A549 (cell line): ENCODE results near the gene F12. TPM values are rescaled to one million over a fixed set of nuclear protein-coding genes. Genes with fewer than 3 reads are reported as not detected.

Experiments
- ATAC-seq, 2 experiments: fragments of 200-7000 bp in 1 of 2; fragments of >200 bp in 1 of 2; cut with Nextera tagmentation in 1 of 2; cut with Tn5 transposase in 1 of 2; 3 replicates each; pipeline versions ENCODE4 v1.8.0 to v1.9.1; 2018 to 2020; ENCODE audit warnings: mild to moderate bottlenecking in 1 of 2, moderate library complexity in 1 of 2
- CTCF ChIA-PET: fragments of 300-600 bp; sonication (Branson Sonifier 250); formaldehyde crosslinking; extraction: SDS; loops from one replicate; lab custom pipeline; 2021; ENCODE audit warnings: antibody characterized with exemption, inconsistent platforms; lab: Yijun Ruan, JAX
- POLR2A ChIA-PET: fragments of 350-600 bp; formaldehyde crosslinking; extraction: SDS; loops from one replicate; lab custom pipeline; 2021; ENCODE audit warnings: antibody characterized with exemption, inconsistent platforms; lab: Yijun Ruan, JAX
- DNase-seq, 2 experiments: peaks; one replicate each; pipeline versions ENCODE4 v3.0.0 to v3.0.0-alpha.2; 2011 to 2016; ENCODE audit warnings: low read depth in 1 of 2, low spot score in 1 of 2
- FAIRE-seq: peaks from 2 replicates; lab custom pipeline; 2011; peaks lifted over from hg19 to GRCh38; lab: Jason Lieb, UNC
- H3K27ac ChIP-seq, 2 experiments: fragments of >200 bp; sonication (Bioruptor Twin); formaldehyde crosslinking; 3 replicates each; pipeline ENCODE4 v1.5.1; 2016 to 2017
- H3K4me1 ChIP-seq: fragments of >200 bp; sonication (Bioruptor Twin); formaldehyde crosslinking; 3 replicates; pipeline ENCODE4 v1.6.1; 2016
- H3K4me2 ChIP-seq: fragments of >200 bp; sonication (Bioruptor Twin); formaldehyde crosslinking; 3 replicates; pipeline ENCODE4 v1.6.1; 2016
- H3K4me3 ChIP-seq: fragments of >200 bp; sonication (Bioruptor Twin); formaldehyde crosslinking; 3 replicates; pipeline ENCODE4 v1.5.1; 2016
- H3K9me3 ChIP-seq: fragments of >200 bp; sonication (Bioruptor Twin); formaldehyde crosslinking; 3 replicates; pipeline ENCODE4 v1.6.1; 2016
- ATOH8 ChIP-seq: fragments of 250-450 bp; sonication (Bioruptor Pico); IDR thresholded peaks from 2 replicates; pipeline ENCODE4 v1.5.0; 2020; ENCODE audit warnings: low read depth, mild to moderate bottlenecking, moderate library complexity
- EP300 ChIP-seq, 2 experiments: fragments of >200 bp; sonication (Bioruptor Twin); formaldehyde crosslinking; IDR thresholded peaks; 2 replicates in 1 of 2; 3 replicates in 1 of 2; pipeline ENCODE4 v1.6.1; 2016 to 2017
- FOSL2 ChIP-seq, 2 experiments: fragments of 450-650 bp in 1 of 2; fragments of >200 bp in 1 of 2; sonication (Bioruptor Twin) in 1 of 2; formaldehyde crosslinking; IDR thresholded peaks; 2 replicates each; pipeline versions ENCODE4 v1.5.0 to v1.6.1; 2016 to 2020; ENCODE audit warnings: mild to moderate bottlenecking in 1 of 2, moderate library complexity in 1 of 2
- FOXS1 ChIP-seq: fragments of 250-450 bp; sonication (Bioruptor Pico); IDR thresholded peaks from 2 replicates; pipeline ENCODE4 v1.5.0; 2020; ENCODE audit warnings: mild to moderate bottlenecking, moderate library complexity
- HMGXB4 ChIP-seq: fragments of 250-450 bp; sonication (Bioruptor Pico); IDR thresholded peaks from 2 replicates; pipeline ENCODE4 v1.5.0; 2021; ENCODE audit warnings: mild to moderate bottlenecking, moderate library complexity, borderline replicate concordance
- JUN ChIP-seq, 2 experiments: fragments of >200 bp; sonication (Bioruptor Twin); formaldehyde crosslinking; IDR thresholded peaks; 2 replicates in 1 of 2; 3 replicates in 1 of 2; pipeline ENCODE4 v1.6.1; 2016 to 2017
- JUNB ChIP-seq: fragments of >200 bp; sonication (Bioruptor Twin); formaldehyde crosslinking; IDR thresholded peaks from 2 replicates; pipeline ENCODE4 v1.6.1; 2016
- NR3C1 ChIP-seq: fragments of >200 bp; sonication (Bioruptor Twin); formaldehyde crosslinking; IDR thresholded peaks from 3 replicates; pipeline ENCODE4 v1.6.1; 2017
- PBX3 ChIP-seq: IDR thresholded peaks from 2 replicates; pipeline ENCODE4 v1.6.1; 2012
- POLR2A ChIP-seq: IDR thresholded peaks from 2 replicates; pipeline ENCODE4 v1.6.1; 2012; ENCODE audit warnings: mild to moderate bottlenecking, low read length
- RAD21 ChIP-seq, 2 experiments: fragments of >200 bp in 1 of 2; sonication (Bioruptor Twin) in 1 of 2; formaldehyde crosslinking in 1 of 2; IDR thresholded peaks in 1 of 2; conservative IDR thresholded peaks in 1 of 2; 2 replicates in 1 of 2; 3 replicates in 1 of 2; pipeline ENCODE4 v1.6.1; 2012 to 2018; ENCODE audit warnings: inconsistent platforms in 1 of 2
- TP53 ChIP-seq: fragments of 250-450 bp; sonication (Bioruptor Pico); IDR thresholded peaks from 2 replicates; pipeline ENCODE4 v1.5.0; 2021; ENCODE audit warnings: mild to moderate bottlenecking, moderate library complexity
- WGBS: methylation state at CpG from one replicate; pipeline ENCODE4 v1.1.6; 2017; ENCODE audit errors: missing lambda C conversion rate; 5-methylcytosine and 5-hydroxymethylcytosine counted together
- polyA plus RNA-seq, 4 experiments: library from polyadenylated mRNA; depleted of rRNA in 3 of 4; stranded (reverse); fragments of >200 nt; fragmentation: RNase III in 1 of 4; extraction: RNeasy Plus Mini Kit Qiagen cat#74134 plus additional on column Dnase treatment in 1 of 4; gene quantifications; 2 replicates in 3 of 4; 3 replicates in 1 of 4; pipeline ENCODE4 v1.2.3, GENCODE V29; 2011 to 2017

Gene F12
- polyA plus RNA-seq, 2 of the 4 experiments (the other 2 are of a cell fraction), result 5.3 to 14.3 TPM

DNA sequence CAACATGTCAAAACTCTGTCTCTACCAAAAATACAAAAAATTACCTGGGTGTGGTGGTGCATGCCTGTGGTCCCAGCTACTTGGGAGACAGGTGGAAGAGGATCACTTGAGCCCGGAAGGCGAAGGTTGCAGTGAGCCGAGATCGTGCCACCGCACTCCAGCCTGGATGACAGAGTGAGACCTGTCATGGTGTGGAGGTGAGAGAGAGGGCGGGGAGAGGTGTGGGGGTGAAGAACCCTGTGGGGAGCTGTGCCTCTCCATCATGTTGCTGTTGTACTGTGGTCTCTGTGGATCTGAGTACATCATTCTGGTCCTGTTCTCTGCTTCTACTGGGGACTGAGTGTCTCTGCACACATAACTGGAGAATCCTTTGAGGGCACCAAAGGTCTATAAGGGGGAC, 36.5 kb downstream of the F12 start (continued):
- TF ChIP-seq ATOH8 (no peak), HMGXB4 (CRISPR knock-in tag) (no peak), FOXS1 (CRISPR knock-in tag) (no peak), EP300 (IDR thresholded peaks at IDR 0.05) (no peak), NR3C1 (no peak)

GRCh38 chr5:177372034-177372896, 37.1 kb downstream of the F12 start:
- Histone ChIP-seq H3K4me3 (no peak overlapping the region), H3K4me1 (peaks cover 17% of the 10 kb centered on the region; the same call in 2 of the 3 replicates), H3K27ac (peak overlapping the region in 1 of 2 experiments; percentile 89; a peak in 2 of 6 replicates), H3K4me2 (peak overlapping the region; percentile 100), H3K9me3 (no peaks in the 10 kb centered on the region)
- ATAC-seq (no peak), FAIRE-seq (no peak), DNase-seq (no peak)
- WGBS, result 78% methylated on average over 10 of the region's 12 CpGs
- TF ChIP-seq FOSL2 (IDR thresholded peaks at IDR 0.05) (no peak), FOSL2 (CRISPR knock-in tag; IDR thresholded peaks at IDR 0.05) (no peak), TP53 (CRISPR knock-in tag) (no peak), NR3C1 (no peak), JUNB (no peak)
- ChIA-PET POLR2A (no interaction called here), CTCF (interaction anchor here (0.6 to 33.9 kb wide), 10 partner anchors 13 to 261 kb away, joined by 3 to 1107 read pairs (median 6); partner anchors contain the start of genes F12, LMAN2, PFN3 and SLC34A1)

DNA sequence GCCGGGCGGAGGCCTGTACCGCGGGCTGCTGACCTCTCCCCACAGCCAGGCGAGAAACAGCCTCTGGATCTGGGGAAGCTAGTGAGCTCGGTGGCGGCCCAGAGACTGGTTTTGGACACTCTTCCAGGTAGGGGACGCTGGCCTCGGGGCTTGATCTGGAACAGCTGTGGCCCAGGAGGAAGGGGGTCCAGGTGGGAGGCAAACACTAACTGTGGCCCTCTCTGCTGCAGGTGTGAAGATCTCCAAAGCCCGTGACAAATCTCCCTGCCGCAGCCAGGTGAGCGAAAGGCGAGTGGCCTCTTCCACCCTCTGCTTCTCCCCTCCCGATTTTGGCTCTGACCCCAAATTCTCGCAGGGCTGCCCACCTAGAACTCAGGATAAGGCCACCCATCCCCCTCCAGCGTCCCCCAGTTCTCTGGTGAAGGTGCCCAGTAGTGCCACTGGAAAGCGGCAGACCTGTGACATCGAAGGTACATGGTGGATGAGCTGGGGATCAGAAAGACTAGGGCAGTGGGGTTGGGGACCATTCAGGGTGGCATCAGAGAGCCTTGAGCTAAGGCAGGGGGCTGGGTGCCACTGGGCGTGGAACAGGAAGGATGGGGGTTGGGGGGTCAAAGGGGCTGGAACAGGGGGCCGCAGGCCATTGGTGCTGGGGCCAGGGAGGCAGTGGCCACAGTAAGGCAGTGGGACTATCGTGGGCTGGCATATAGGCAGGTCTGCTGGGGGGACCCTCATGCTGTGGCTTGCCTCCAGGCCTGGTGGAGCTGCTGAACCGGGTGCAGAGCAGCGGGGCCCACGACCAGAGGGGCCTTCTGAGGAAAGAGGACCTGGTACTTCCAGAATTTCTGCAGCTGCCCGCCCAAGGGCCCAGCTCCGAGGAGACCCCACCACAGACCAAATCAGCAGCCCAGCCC, 38.0 kb downstream of the F12 start:
- Histone ChIP-seq H3K27ac (peak overlapping the region; percentile 69 to 89), H3K9me3 (no peaks in the 10 kb centered on the region)
- POLR2A ChIA-PET, result interaction anchor here (0.6 to 1.5 kb wide), 8 partner anchors 10 to 55 kb away, joined by 4 to 12 read pairs (median 4); partner anchors contain the start of gene LMAN2
- peak; percentile 20; the same call in 1 of the 2 replicates for TF ChIP-seq POLR2A
- TF ChIP-seq JUN (IDR thresholded peaks at IDR 0.05), result 0 out of 5 replicates have a peak, but pooled peaks of 1 of the 2 experiments have one; percentile 24
- 0 out of 5 replicates have a peak, but pooled peaks of 1 of the 2 experiments have one; percentile 33 for TF ChIP-seq RAD21 (conservative IDR thresholded peaks at IDR 0.05 in 1 of 2, IDR thresholded peaks at IDR 0.05 in 1 of 2)
- no peak for TF ChIP-seq PBX3
- TF ChIP-seq, all 56 proteins: peak for 3
- H3K4me3 ChIP-seq, result peak overlapping the region; percentile 48
- no peak for FAIRE-seq
- no peak for ATAC-seq
- H3K4me2 ChIP-seq, result peak overlapping the region; percentile 100
- no peak for DNase-seq
- H3K4me1 ChIP-seq, result peaks cover 17% of the 10 kb centered on the region; the same call in 2 of the 3 replicates
- WGBS, result 52% methylated on average over 18 of the region's 26 CpGs
- CTCF ChIA-PET, result interaction anchor here (0.6 to 33.9 kb wide), 18 partner anchors 11 to 258 kb away, joined by 3 to 1107 read pairs (median 7); partner anchors contain the start of genes F12, GRK6, LMAN2 and PFN3
